Activated CD8-positive, alpha-beta memory T cell treated with anti-CD3 and anti-CD28 coated beads for 24 hours (primary cell): Measurements from ENCODE around the gene ANKLE1.

Experiments used
- DNase-seq: peaks from one replicate; pipeline ENCODE4 v3.0.0-alpha.2; 2020

ANKLE1 gene

DNA sequence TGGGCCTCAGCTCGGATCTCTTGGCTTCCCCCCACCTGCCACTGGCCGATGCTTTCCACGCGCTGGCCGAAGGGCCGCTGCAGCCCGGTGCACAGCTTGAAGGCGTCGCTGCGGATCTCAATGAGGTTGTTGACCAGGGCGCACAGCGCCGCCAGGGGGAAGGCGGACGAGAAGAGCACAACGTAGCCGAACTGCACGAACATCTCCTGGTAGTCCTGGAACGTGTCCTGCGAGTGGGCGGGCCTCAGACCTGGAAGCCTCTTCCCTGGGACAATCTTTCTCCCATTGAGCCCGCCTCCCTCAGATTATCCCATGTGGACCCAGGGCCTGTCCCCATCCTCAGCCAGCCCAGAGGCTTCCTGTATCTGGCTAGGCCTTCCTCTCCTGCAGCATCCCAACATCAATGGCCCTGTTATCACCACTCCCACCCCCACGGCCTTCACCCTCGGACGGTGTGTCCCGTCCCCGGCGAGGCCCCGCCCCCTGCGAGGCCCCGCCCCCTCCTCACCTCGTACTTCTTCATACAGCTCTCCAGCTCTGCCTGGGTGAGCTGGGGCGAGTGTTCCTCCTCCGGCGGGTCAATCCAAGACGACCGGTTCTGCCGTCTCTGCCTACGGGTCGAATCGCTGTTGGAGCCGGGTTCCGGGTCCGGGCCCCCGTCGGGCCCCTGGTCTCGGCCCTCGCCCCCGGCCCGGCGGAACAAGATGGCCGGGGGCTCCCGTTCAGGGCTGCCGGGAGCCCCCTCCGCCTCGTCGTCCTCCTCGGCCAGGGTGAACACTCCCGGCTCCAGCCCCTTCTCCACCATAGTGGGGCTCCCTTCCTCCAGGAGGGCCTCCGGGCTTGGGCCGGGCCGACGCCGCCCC, 46.2 kb downstream of the ANKLE1 start:
- peak; percentile 83 for DNase-seq

DNA sequence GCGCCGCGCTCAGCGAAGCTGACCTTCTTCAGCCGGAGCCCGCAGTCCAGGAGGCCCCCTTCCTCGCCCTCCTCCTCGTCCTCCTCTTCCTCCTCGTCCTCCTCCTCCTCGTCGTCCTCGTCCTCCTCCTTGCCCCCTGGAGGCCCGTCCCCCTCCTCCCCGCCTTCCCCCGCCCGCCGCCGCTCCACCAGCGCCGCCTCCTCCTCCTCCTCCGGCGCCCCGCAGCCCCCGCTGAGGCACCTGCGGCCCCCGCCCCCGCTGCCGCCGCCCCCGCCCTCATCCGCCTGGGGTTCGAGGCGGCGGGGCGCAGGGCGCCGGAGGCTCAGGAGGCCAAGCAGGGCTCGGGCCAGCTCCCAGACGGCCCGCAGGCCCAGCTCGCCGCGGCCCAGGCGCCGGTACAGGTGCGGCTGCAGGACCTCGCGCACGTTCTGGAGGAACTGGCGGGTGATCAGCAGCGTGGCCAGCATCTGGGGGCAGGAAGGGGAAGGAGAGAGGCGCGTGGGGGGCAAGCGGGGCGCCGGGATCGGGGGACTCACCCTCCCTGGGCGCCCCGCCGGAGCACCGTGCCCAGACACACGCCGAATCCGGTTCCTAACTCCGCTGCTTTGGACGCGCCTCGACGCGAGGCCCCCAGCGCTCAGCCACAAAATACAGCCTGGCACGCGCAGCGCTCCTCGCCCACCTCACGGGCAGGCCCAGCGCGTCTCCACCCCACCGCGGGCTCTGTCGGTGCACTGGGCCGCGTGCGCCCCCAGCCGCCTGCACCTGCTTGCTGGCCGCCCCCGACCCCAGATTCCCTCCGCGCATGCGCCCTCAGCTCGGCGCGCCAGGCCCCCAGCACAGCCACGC, 47.0 kb downstream of the ANKLE1 start:
- DNase-seq: peak; percentile 74

DNA sequence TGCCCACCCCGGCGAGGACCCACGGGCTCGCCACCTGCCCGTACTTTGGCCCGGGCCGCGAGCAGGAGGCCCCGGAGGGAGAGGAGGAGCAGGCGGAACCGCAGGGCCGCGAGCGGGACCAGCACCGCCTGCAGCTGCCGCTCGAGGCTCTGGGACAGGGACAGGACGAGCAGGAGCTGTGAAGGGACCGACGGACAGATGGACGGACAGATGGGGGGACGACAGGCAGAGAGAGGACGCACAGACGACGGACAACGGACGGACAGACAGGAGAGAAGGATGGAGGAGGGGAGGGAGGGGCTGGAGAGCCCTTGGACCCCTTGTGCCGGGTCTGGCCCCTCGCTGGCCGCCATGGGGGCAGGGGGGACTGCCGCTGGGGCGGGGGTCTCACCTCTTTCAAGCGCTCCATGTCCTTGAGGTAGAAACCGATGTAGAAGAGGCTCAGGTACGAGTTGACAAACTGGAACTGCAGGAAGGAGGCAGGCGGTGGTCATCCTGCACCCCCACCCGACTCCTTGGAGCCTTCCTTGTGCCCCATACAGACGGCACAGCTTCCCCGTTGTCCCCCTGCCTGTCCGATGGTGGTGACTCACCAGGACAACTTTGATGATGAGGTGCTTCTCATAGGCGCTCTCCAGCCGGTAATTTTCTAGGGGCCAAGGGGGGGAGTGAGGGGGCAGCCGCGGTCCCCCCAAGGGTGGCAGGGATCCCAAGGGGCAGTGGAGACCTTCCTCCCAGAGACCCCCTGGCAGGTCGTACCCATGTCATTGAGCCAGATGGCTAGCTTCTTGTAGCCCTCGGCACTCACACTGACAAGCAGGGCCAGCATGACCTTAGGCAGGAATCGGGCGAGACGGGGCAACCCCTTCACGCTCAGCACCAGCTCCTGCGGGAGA, 47.9 kb downstream of the ANKLE1 start:
- peak; percentile 71 for DNase-seq

GRCh38 chr19:17330262-17331044, 48.8 kb downstream of the ANKLE1 start:
- DNase-seq: no peak

- no peak for DNase-seq
Observed at GRCh38 chr19:17331045-17331558, 49.4 kb downstream of the ANKLE1 start.

GRCh38 chr19:17332360-17332676, 50.6 kb downstream of the ANKLE1 start:
- no peak for DNase-seq

- DNase-seq: no peak
Observed at GRCh38 chr19:17332677-17333581, 51.2 kb downstream of the ANKLE1 start.

DNA sequence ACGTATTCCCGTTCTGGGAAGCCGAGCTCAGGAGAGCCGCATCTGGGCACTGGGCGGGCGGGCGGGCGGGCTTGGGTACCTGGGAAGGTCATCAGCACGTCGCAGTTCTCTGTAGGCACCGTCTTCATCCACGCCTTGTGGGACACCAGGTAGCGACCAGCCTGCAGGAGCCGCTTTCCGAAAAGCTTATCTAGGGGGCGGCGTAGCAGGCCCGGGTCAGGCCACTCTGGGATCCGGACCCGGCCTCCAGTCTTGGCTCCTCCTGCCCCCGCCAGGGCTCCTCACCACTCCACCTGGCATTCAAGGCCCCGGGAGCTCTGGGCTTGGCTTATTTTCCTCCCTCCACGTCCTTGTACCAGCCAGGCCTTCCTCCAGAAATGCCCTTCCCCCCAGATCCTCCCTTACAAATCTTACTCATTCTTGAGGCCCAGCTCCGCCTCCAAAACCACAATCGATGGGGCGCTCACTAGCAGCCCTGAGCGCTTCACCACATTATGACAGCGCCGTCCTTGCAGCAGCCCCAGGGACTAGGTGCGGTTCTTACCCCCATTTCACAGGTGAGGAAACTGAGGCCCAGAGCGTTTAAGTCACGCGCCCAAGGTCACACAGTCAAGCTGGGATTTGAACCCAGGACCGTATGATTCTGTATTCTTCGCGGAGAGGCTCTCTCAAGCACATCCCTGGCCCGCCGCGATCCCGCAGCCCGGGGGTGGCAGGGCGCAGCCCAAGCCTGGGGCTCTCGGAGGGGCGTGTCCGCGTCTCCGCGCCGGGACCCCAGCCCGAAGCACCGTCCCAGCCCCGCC, 52.1 kb downstream of the ANKLE1 start:
- DNase-seq: peak; percentile 86

DNA sequence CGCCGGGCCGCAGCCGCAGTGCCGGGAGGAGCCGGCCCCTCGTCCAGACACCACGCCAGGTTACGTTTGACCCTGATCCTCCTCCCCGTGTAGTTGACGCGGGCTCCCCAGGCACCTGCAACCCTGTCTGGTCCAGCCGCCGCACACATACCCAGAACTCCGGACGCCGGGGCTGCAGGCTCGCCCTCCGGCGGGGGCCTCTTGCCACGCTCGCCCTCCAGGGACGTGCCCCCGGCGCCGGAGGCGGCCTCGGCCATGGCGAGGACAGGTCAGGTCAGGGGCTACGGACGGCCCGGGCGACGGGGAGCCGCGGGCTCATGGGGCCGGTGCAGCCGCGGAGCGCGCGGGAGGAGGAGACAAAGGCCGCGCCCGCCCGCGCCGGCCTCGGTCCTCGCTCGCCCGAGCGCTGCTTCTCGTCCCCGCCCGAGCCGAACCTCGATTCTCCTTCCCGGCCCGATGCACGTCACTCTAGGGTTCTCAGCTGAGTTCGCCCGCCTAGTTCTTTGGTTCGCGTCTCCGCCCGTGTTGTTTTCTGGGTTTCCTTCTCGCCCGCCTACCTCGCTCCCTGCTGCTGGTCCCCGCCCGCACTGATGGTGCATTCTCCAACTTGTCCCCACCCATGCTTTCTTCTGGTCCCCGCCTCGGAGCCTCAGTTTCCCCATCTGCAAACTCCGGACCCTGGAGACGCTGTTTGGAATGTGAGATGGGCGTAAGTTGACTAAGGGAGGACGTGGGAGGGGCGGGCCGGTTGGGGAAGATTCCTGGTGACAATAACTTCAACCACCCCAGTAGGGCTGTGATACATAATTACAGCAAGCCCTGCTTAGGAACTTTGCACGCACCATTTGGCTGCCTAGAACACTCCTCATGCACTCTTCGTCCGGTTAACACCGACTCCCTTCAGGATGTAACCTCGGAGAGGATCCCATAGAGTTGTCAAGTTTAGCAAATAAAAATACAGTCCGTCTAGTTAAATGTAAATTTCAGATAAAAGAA, 53.0 kb downstream of the ANKLE1 start, which contains the start of gene ANO8:
ANO8 (minus strand) TSS at position 442 of the 996 bp plus-strand sequence; CDS start at position 257, 185 bp downstream.
- DNase-seq: peak; percentile 98

DNA sequence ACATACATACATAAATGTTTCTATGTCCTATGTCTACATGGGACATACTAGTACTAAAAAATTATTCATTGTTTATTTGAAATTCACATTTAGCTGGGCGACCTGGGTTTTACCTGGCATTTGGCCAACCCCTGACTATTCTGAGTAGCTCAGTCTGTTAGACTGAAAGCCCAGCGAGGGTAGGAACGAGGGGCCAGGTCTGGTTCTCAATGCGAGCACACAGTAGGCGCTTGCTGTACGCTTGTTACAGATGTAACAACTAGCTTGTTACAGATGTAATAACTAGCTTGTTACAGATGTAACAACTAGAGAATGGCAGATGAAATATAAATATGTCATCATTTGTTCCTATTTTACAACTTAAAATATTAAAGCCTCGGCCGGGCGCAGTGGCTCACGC, 53.9 kb downstream of the ANKLE1 start:
- DNase-seq: no peak
